ENCODE measurements around the gene MRGPRX4.
"Not testable (repeated sequence)": the region's sequence is repeated elsewhere in the genome, so short reads cannot be mapped to it uniquely, and the experiment has no call there.

MRGPRX4 gene

GRCh38 chr11:18172666-18173065, at the start of gene MRGPRX4:
TSS of gene MRGPRX4 (plus strand) at chr11:18172837. CDS start at chr11:18173257, 420 bp downstream.
- H3K4me3 ChIP-seq (replicated peaks; ENCODE audit: low read depth, low read length), result no peak within 1 kb of the TSS
- H3K27me3 ChIP-seq (replicated peaks; ENCODE audit: control insufficient read depth, insufficient read depth, low read length), result no peaks in the 10 kb centered on the region; the same call in 1 of the 2 replicates
- no peak for TF ChIP-seq CTCF (IDR thresholded peaks at IDR 0.05; ENCODE audit: insufficient read depth, low read length, poor library complexity, severe bottlenecking)
- no peak for DNase-seq (ENCODE audit: extremely low read depth, insufficient read length)
- H3K36me3 ChIP-seq (ENCODE audit: control insufficient read depth, insufficient read depth, low read length), result no peaks in the 10 kb centered on the region

- H3K4me3 ChIP-seq (replicated peaks; ENCODE audit: low read depth, low read length); DNase-seq (ENCODE audit: extremely low read depth, insufficient read length); H3K36me3 ChIP-seq (ENCODE audit: control insufficient read depth, insufficient read depth, low read length); H3K27me3 ChIP-seq (replicated peaks; ENCODE audit: control insufficient read depth, insufficient read depth, low read length): not testable (repeated sequence)
Observed at GRCh38 chr11:18131115-18131514, 41.5 kb upstream of the MRGPRX4 start.

GRCh38 chr11:18132341-18132740, 40.3 kb upstream of the MRGPRX4 start, which contains the start of gene MRGPRX3:
TSS of gene MRGPRX3 (plus strand) at chr11:18132571. CDS start at chr11:18137203, 4,632 bp downstream.
- no peak for DNase-seq (ENCODE audit: extremely low read depth, insufficient read length)
- H3K27me3 ChIP-seq (replicated peaks; ENCODE audit: control insufficient read depth, insufficient read depth, low read length), result no peaks in the 10 kb centered on the region
- H3K36me3 ChIP-seq (ENCODE audit: control insufficient read depth, insufficient read depth, low read length), result no peaks in the 10 kb centered on the region
- TF ChIP-seq CTCF (IDR thresholded peaks at IDR 0.05; ENCODE audit: insufficient read depth, low read length, poor library complexity, severe bottlenecking), result no peak
- no peak within 1 kb of the TSS for H3K4me3 ChIP-seq (replicated peaks; ENCODE audit: low read depth, low read length)

- no peaks in the 10 kb centered on the region for H3K36me3 ChIP-seq (ENCODE audit: control insufficient read depth, insufficient read depth, low read length)
- no peak for DNase-seq (ENCODE audit: extremely low read depth, insufficient read length)
Observed at GRCh38 chr11:18135308-18135707, 37.3 kb upstream of the MRGPRX4 start.

GRCh38 chr11:18137186-18137800, 35.3 kb upstream of the MRGPRX4 start:
- Histone ChIP-seq H3K27me3 (replicated peaks; ENCODE audit: control insufficient read depth, insufficient read depth, low read length) (no peaks in the 10 kb centered on the region; the same call in 1 of the 2 replicates), H3K36me3 (ENCODE audit: control insufficient read depth, insufficient read depth, low read length) (no peaks in the 10 kb centered on the region), H3K4me3 (replicated peaks; ENCODE audit: low read depth, low read length) (no peak overlapping the region)
- TF ChIP-seq CTCF (IDR thresholded peaks at IDR 0.05; ENCODE audit: insufficient read depth, low read length, poor library complexity, severe bottlenecking), result no peak
- no peak for DNase-seq (ENCODE audit: extremely low read depth, insufficient read length)

More at GRCh38 chr11:18135308-18135707, 37.3 kb upstream of the MRGPRX4 start:
- Histone ChIP-seq H3K27me3 (replicated peaks; ENCODE audit: control insufficient read depth, insufficient read depth, low read length) (no peaks in the 10 kb centered on the region; the same call in 1 of the 2 replicates), H3K4me3 (replicated peaks; ENCODE audit: low read depth, low read length) (no peak overlapping the region)
- TF ChIP-seq CTCF (IDR thresholded peaks at IDR 0.05; ENCODE audit: insufficient read depth, low read length, poor library complexity, severe bottlenecking), result no peak

GRCh38 chr11:18140145-18140544, 32.5 kb upstream of the MRGPRX4 start:
- DNase-seq (ENCODE audit: extremely low read depth, insufficient read length), result no peak
- Histone ChIP-seq H3K27me3 (replicated peaks; ENCODE audit: control insufficient read depth, insufficient read depth, low read length) (no peaks in the 10 kb centered on the region; the same call in 1 of the 2 replicates), H3K36me3 (ENCODE audit: control insufficient read depth, insufficient read depth, low read length) (no peaks in the 10 kb centered on the region), H3K4me3 (replicated peaks; ENCODE audit: low read depth, low read length) (no peak overlapping the region)
- TF ChIP-seq CTCF (IDR thresholded peaks at IDR 0.05; ENCODE audit: insufficient read depth, low read length, poor library complexity, severe bottlenecking), result no peak

Data from GM06990 (cell line).